Mesenchymal stem cell (in vitro differentiated cells and primary cell): ENCODE results near the gene ZBTB9. TPM values are rescaled to one million over a fixed set of nuclear protein-coding genes. Genes with fewer than 3 reads are reported as not detected.

Experiments
- DNase-seq: peaks from one replicate; pipeline ENCODE4 v3.0.0-alpha.2; 2013
- H2AFZ ChIP-seq: one replicate; pipeline ENCODE4 v1.6.1; 2013; ENCODE audit warnings: low read depth, mild to moderate bottlenecking, control low read depth, inconsistent platforms, low read length, moderate library complexity
- H2AK5ac ChIP-seq: 2 replicates; pipeline ENCODE4 v1.6.1; 2013; ENCODE audit warnings: low read length, moderate library complexity, mild to moderate bottlenecking, inconsistent platforms; ENCODE audit not compliant: severe bottlenecking
- H2BK120ac ChIP-seq: one replicate; pipeline ENCODE4 v1.6.1; 2013; ENCODE audit warnings: low read depth, mild to moderate bottlenecking, inconsistent platforms, low read length, moderate library complexity
- H2BK12ac ChIP-seq, 2 experiments: one replicate each; pipeline ENCODE4 v1.6.1; 2013; ENCODE audit warnings: inconsistent platforms in 2 of 2, low read length in 2 of 2, mild to moderate bottlenecking in 2 of 2, moderate library complexity in 2 of 2, control low read depth in 1 of 2
- H2BK15ac ChIP-seq: one replicate; pipeline ENCODE4 v1.6.1; 2013; ENCODE audit warnings: mild to moderate bottlenecking, low read depth, inconsistent platforms; ENCODE audit not compliant: poor library complexity, severe bottlenecking
- H2BK5ac ChIP-seq: 2 replicates; pipeline ENCODE4 v1.6.1; 2013; ENCODE audit warnings: low read depth, mild to moderate bottlenecking, low read length, control low read depth, inconsistent platforms; ENCODE audit not compliant: poor library complexity, severe bottlenecking
- H3K14ac ChIP-seq, 2 experiments: one replicate each; pipeline ENCODE4 v1.6.1; 2013; ENCODE audit warnings: inconsistent platforms in 2 of 2, low read length in 2 of 2, control low read depth in 1 of 2, mild to moderate bottlenecking in 1 of 2, moderate library complexity in 1 of 2
- H3K18ac ChIP-seq, 2 experiments: one replicate each; pipeline ENCODE4 v1.6.1; 2013; ENCODE audit warnings: inconsistent platforms in 2 of 2, low read length in 2 of 2, control low read depth in 1 of 2, low read depth in 1 of 2, mild to moderate bottlenecking in 1 of 2
- H3K23ac ChIP-seq, 2 experiments: one replicate each; pipeline ENCODE4 v1.6.1; 2013; ENCODE audit warnings: inconsistent platforms in 2 of 2, low read length in 2 of 2, mild to moderate bottlenecking in 2 of 2, moderate library complexity in 2 of 2, control low read depth in 1 of 2
- H3K27ac ChIP-seq: 2 replicates; pipeline ENCODE4 v1.5.1; 2013; ENCODE audit warnings: mild to moderate bottlenecking, moderate library complexity, low read length, control low read depth, inconsistent platforms; ENCODE audit not compliant: poor library complexity, severe bottlenecking
- H3K27me3 ChIP-seq, 2 experiments: 2 replicates each; pipeline versions ENCODE4 v1.6.1 to v1.7.0; 2013; ENCODE audit warnings: low read length in 2 of 2, mild to moderate bottlenecking in 2 of 2, moderate library complexity in 2 of 2, control low read depth in 1 of 2, inconsistent platforms in 1 of 2; ENCODE audit not compliant: control insufficient read depth in 1 of 2, insufficient read depth in 1 of 2
- H3K36me3 ChIP-seq, 2 experiments: 2 replicates each; pipeline versions ENCODE4 v1.6.1 to v1.7.0; 2013; ENCODE audit warnings: low read length in 2 of 2, control low read depth in 1 of 2, inconsistent platforms in 1 of 2, low read depth in 1 of 2, mild to moderate bottlenecking in 1 of 2; ENCODE audit not compliant: insufficient read depth in 2 of 2, control insufficient read depth in 1 of 2
- H3K4ac ChIP-seq, 2 experiments: one replicate each; pipeline ENCODE4 v1.6.1; 2013; ENCODE audit warnings: inconsistent platforms in 2 of 2, low read length in 2 of 2, mild to moderate bottlenecking in 2 of 2, moderate library complexity in 2 of 2, control low read depth in 1 of 2, low read depth in 1 of 2
- H3K4me1 ChIP-seq: 2 replicates; pipeline ENCODE4 v1.6.1; 2013; ENCODE audit warnings: low read depth, low read length, control low read depth; ENCODE audit not compliant: control insufficient read depth, insufficient read depth
- H3K4me2 ChIP-seq: 2 replicates; pipeline ENCODE4 v1.6.1; 2013; ENCODE audit warnings: low read length, mild to moderate bottlenecking, inconsistent platforms; ENCODE audit not compliant: poor library complexity, severe bottlenecking
- H3K4me3 ChIP-seq, 2 experiments: 2 replicates each; pipeline versions ENCODE4 v1.5.1 to v1.7.0; 2013; ENCODE audit warnings: low read length in 2 of 2, mild to moderate bottlenecking in 2 of 2, control low read depth in 1 of 2, low read depth in 1 of 2; ENCODE audit not compliant: insufficient read depth in 1 of 2
- H3K79me1 ChIP-seq: replicated peaks from 2 replicates; pipeline ENCODE4 v1.6.1; 2013; ENCODE audit warnings: mild to moderate bottlenecking, control low read depth, low read length, inconsistent platforms; ENCODE audit not compliant: poor library complexity, severe bottlenecking
- H3K9ac ChIP-seq: 2 replicates; pipeline ENCODE4 v1.7.0; 2013; ENCODE audit warnings: mild to moderate bottlenecking, low read length, moderate library complexity
- H3K9me3 ChIP-seq: 2 replicates; pipeline ENCODE4 v1.7.0; 2013; ENCODE audit warnings: mild to moderate bottlenecking, low read length; ENCODE audit not compliant: control insufficient read depth
- H4K8ac ChIP-seq: one replicate; pipeline ENCODE4 v1.6.1; 2013; ENCODE audit warnings: inconsistent platforms, mild to moderate bottlenecking, low read length, moderate library complexity
- H4K91ac ChIP-seq: one replicate; pipeline ENCODE4 v1.6.1; 2013; ENCODE audit warnings: mild to moderate bottlenecking, low read length, inconsistent platforms
- WGBS: methylation state at CpG from one replicate; pipeline ENCODE4 v1.1.7; 2013; ENCODE audit warnings: mixed read lengths; 5-methylcytosine and 5-hydroxymethylcytosine counted together
- polyA plus RNA-seq, 2 experiments: library from polyadenylated mRNA; stranded (reverse); fragments of 200-250 nt; gene quantifications; one replicate each; pipeline ENCODE4 v1.2.3, GENCODE V29; 2013

Gene ZBTB9
- 3.6 TPM for polyA plus RNA-seq (2013, experiment 1 of 2)
- 3.9 TPM for polyA plus RNA-seq (2013, experiment 2 of 2)

- peak within 1 kb of the TSS; percentile 83 for H2AFZ ChIP-seq
- H3K23ac ChIP-seq, result peak within 1 kb of the TSS in 1 of 2 experiments; percentile 61
- peak; percentile 97 for DNase-seq
- peaks cover 7% of the 10 kb centered on the region for H3K4me1 ChIP-seq
- H3K9me3 ChIP-seq, result no peaks in the 10 kb centered on the region
- peak within 1 kb of the TSS; percentile 68 for H3K27ac ChIP-seq
- H4K91ac ChIP-seq, result peak within 1 kb of the TSS; percentile 62
- peak within 1 kb of the TSS; percentile 27 to 85 for H3K4ac ChIP-seq
- peak within 1 kb of the TSS in 1 of 2 experiments; percentile 51 for H2BK12ac ChIP-seq
- peak within 1 kb of the TSS; percentile 55 to 81 for H3K18ac ChIP-seq
- 0% methylated on average over 65 of the region's 65 CpGs for WGBS
- peak within 1 kb of the TSS; percentile 96 for H3K4me2 ChIP-seq
- H2BK120ac ChIP-seq, result no peak within 1 kb of the TSS
- H3K27me3 ChIP-seq, result no peaks in the 10 kb centered on the region
- H2AK5ac ChIP-seq, result peak within 1 kb of the TSS; percentile 37
- peak within 1 kb of the TSS in 1 of 2 experiments; percentile 89 for H3K14ac ChIP-seq
- peaks cover 39% of the 10 kb centered on the region for H3K79me1 ChIP-seq
- peak within 1 kb of the TSS; percentile 91 for H4K8ac ChIP-seq
- H3K36me3 ChIP-seq, result peaks cover 29 to 32% of the 10 kb centered on the region in 2 experiments
- peak within 1 kb of the TSS; percentile 8 for H2BK5ac ChIP-seq
- H3K9ac ChIP-seq, result peak within 1 kb of the TSS; percentile 97
- H3K4me3 ChIP-seq, result peak within 1 kb of the TSS; percentile 87 to 99
- no peak within 1 kb of the TSS for H2BK15ac ChIP-seq
Measured at GRCh38 chr6:33454009-33454946, at the start of gene ZBTB9. Gene ZBTB9, plus strand, starts transcription at chr6:33454576. Its CDS starts 525 bp downstream, at chr6:33455101.

- no peak overlapping the region for H2BK5ac ChIP-seq
- H3K23ac ChIP-seq, result no peak overlapping the region
- peaks cover 19% of the 10 kb centered on the region for H3K79me1 ChIP-seq
- H3K4me1 ChIP-seq, result no peaks in the 10 kb centered on the region
- no peaks in the 10 kb centered on the region for H3K9me3 ChIP-seq
- H2BK120ac ChIP-seq, result no peak overlapping the region
- H2AFZ ChIP-seq, result no peak overlapping the region
- H2BK12ac ChIP-seq, result no peak overlapping the region
- H3K27ac ChIP-seq, result no peak overlapping the region
- no peaks in the 10 kb centered on the region for H3K27me3 ChIP-seq
- no peak overlapping the region for H2BK15ac ChIP-seq
- H3K4ac ChIP-seq, result no peak overlapping the region
- no peak overlapping the region for H3K18ac ChIP-seq
- H3K4me3 ChIP-seq, result no peak overlapping the region
- H3K9ac ChIP-seq, result no peak overlapping the region
- 96% methylated on average over 17 of the region's 17 CpGs for WGBS
- no peak overlapping the region for H3K14ac ChIP-seq
- H4K8ac ChIP-seq, result no peak overlapping the region
- no peak overlapping the region for H4K91ac ChIP-seq
- DNase-seq, result no peak
- no peak overlapping the region for H2AK5ac ChIP-seq
- peaks cover 20 to 23% of the 10 kb centered on the region in 2 experiments for H3K36me3 ChIP-seq
- H3K4me2 ChIP-seq, result no peak overlapping the region
Measured at GRCh38 chr6:33404884-33405283, 49.5 kb upstream of the ZBTB9 start.

- peak overlapping the region; percentile 1 for H3K9ac ChIP-seq
- no peaks in the 10 kb centered on the region for H3K9me3 ChIP-seq
- no peak overlapping the region for H2BK15ac ChIP-seq
- H3K14ac ChIP-seq, result no peak overlapping the region
- H3K4me1 ChIP-seq, result no peaks in the 10 kb centered on the region
- H2BK5ac ChIP-seq, result no peak overlapping the region
- no peaks in the 10 kb centered on the region for H3K27me3 ChIP-seq
- H3K18ac ChIP-seq, result no peak overlapping the region
- no peak overlapping the region for H3K4ac ChIP-seq
- H3K4me2 ChIP-seq, result no peak overlapping the region
- H2AFZ ChIP-seq, result no peak overlapping the region
- H3K4me3 ChIP-seq, result no peak overlapping the region
- H4K91ac ChIP-seq, result no peak overlapping the region
- no peak overlapping the region for H3K27ac ChIP-seq
- no peak overlapping the region for H3K23ac ChIP-seq
- H3K79me1 ChIP-seq, result peaks cover 17% of the 10 kb centered on the region
- no peak for DNase-seq
- H3K36me3 ChIP-seq, result peaks cover 20 to 23% of the 10 kb centered on the region in 2 experiments
- no peak overlapping the region for H2AK5ac ChIP-seq
- 98% methylated on average over 15 of the region's 15 CpGs for WGBS
- no peak overlapping the region for H2BK120ac ChIP-seq
- no peak overlapping the region for H2BK12ac ChIP-seq
- H4K8ac ChIP-seq, result no peak overlapping the region
Measured at GRCh38 chr6:33405386-33405940, 48.9 kb upstream of the ZBTB9 start.

GRCh38 chr6:33406126-33406525 is 48.2 kb upstream of the ZBTB9 start:
- Histone ChIP-seq H3K9me3 (no peaks in the 10 kb centered on the region), H3K27ac (no peak overlapping the region), H3K18ac (no peak overlapping the region), H4K8ac (no peak overlapping the region), H3K23ac (no peak overlapping the region), H3K4me1 (no peaks in the 10 kb centered on the region), H3K36me3 (peaks cover 20 to 23% of the 10 kb centered on the region in 2 experiments), H2BK120ac (no peak overlapping the region), H3K4me3 (no peak overlapping the region), H2AK5ac (no peak overlapping the region), H2AFZ (no peak overlapping the region), H3K9ac (peak overlapping the region; percentile 15), H3K79me1 (peaks cover 17% of the 10 kb centered on the region), H2BK12ac (no peak overlapping the region), H3K27me3 (no peaks in the 10 kb centered on the region), H3K4me2 (no peak overlapping the region), H2BK5ac (no peak overlapping the region), H3K4ac (no peak overlapping the region), H4K91ac (no peak overlapping the region), H3K14ac (no peak overlapping the region), H2BK15ac (no peak overlapping the region)
- WGBS, result 96% methylated on average over 16 of the region's 17 CpGs
- DNase-seq, result no peak
